Measurements from ENCODE around the gene MYEF2.

GRCh38 chr15:48087844-48088243 lies 90.3 kb downstream of the MYEF2 start:
- TF ChIP-seq, protein P1, sequence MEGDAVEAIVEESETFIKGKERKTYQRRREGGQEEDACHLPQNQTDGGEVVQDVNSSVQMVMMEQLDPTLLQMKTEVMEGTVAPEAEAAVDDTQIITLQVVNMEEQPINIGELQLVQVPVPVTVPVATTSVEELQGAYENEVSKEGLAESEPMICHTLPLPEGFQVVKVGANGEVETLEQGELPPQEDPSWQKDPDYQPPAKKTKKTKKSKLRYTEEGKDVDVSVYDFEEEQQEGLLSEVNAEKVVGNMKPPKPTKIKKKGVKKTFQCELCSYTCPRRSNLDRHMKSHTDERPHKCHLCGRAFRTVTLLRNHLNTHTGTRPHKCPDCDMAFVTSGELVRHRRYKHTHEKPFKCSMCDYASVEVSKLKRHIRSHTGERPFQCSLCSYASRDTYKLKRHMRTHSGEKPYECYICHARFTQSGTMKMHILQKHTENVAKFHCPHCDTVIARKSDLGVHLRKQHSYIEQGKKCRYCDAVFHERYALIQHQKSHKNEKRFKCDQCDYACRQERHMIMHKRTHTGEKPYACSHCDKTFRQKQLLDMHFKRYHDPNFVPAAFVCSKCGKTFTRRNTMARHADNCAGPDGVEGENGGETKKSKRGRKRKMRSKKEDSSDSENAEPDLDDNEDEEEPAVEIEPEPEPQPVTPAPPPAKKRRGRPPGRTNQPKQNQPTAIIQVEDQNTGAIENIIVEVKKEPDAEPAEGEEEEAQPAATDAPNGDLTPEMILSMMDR (IDR thresholded peaks at IDR 0.05) = no peak
- no peak for TF ChIP-seq POLR2AphosphoS5 (IDR thresholded peaks at IDR 0.05)
- no peak for TF ChIP-seq POLR2A (IDR thresholded peaks at IDR 0.05)
